SU-DHL-6 (cell line): ENCODE data around the gene MOCOS.

Experiments
- H2AFZ ChIP-seq: fragments of 200-600 bp; sonication (generic); 2 replicates; pipeline ENCODE4 v1.6.1; 2014; ENCODE audit warnings: low read depth, mild to moderate bottlenecking, moderate library complexity, mixed read lengths, antibody characterized with exemption, low read length; ENCODE audit not compliant: severe bottlenecking
- H3F3A ChIP-seq: fragments of 200-600 bp; shearing (Covaris generic); 2 replicates; pipeline ENCODE4 v1.6.0; 2016; ENCODE audit warnings: antibody characterized with exemption, mild to moderate bottlenecking; ENCODE audit not compliant: insufficient read depth
- H3K27ac ChIP-seq: fragments of 200-600 bp; sonication (generic); 2 replicates; pipeline ENCODE4 v1.5.1; 2016; ENCODE audit warnings: low read depth, mild to moderate bottlenecking, low read length, moderate library complexity, mixed read lengths
- H3K27me3 ChIP-seq: fragments of 200-600 bp; sonication (generic), shearing (Covaris generic); 2 replicates; pipeline ENCODE4 v1.6.0; 2014; ENCODE audit warnings: mild to moderate bottlenecking, low read length
- H3K36me3 ChIP-seq: fragments of 200-600 bp; sonication (generic); 2 replicates; pipeline ENCODE4 v1.6.1; 2014; ENCODE audit warnings: mild to moderate bottlenecking, low read length, mixed read lengths
- H3K4me2 ChIP-seq: fragments of 300-600, 200-600 bp; shearing (Covaris generic), sonication (generic); 2 replicates; pipeline ENCODE4 v1.6.0; 2014; ENCODE audit warnings: low read length, low read depth, mild to moderate bottlenecking; ENCODE audit not compliant: poor library complexity, severe bottlenecking
- H3K4me3 ChIP-seq: fragments of 200-600 bp; sonication (generic); 2 replicates; pipeline ENCODE4 v1.5.1; 2014; ENCODE audit warnings: antibody characterized with exemption, low read length, mild to moderate bottlenecking, mixed read lengths; ENCODE audit not compliant: insufficient read depth, poor library complexity, severe bottlenecking
- H3K79me2 ChIP-seq: fragments of 200-600 bp; sonication (generic); 2 replicates; pipeline ENCODE4 v1.6.1; 2014; ENCODE audit warnings: mild to moderate bottlenecking, low read length, moderate library complexity; ENCODE audit not compliant: insufficient read depth
- H3K9ac ChIP-seq: fragments of 200-600 bp; sonication (generic); 2 replicates; pipeline ENCODE4 v1.7.0; 2014; ENCODE audit warnings: mild to moderate bottlenecking, low read length
- H3K9me2 ChIP-seq: fragments of 200-600 bp; sonication (generic); replicated peaks from 2 replicates; pipeline ENCODE4 v1.6.1; 2014; ENCODE audit warnings: low read length; ENCODE audit not compliant: insufficient read depth
- H3K9me3 ChIP-seq: fragments of 200-600 bp; sonication (generic); 2 replicates; pipeline ENCODE4 v1.6.1; 2014; ENCODE audit warnings: low read length, mixed read lengths; ENCODE audit not compliant: insufficient read depth
- H4K20me1 ChIP-seq: fragments of 200-600 bp; sonication (generic); 2 replicates; pipeline ENCODE4 v1.6.1; 2014; ENCODE audit warnings: low read depth, mild to moderate bottlenecking, antibody characterized with exemption, low read length, moderate library complexity, mixed read lengths
- CTCF ChIP-seq: fragments of 200-600 bp; sonication (generic); IDR thresholded peaks from one replicate; pipeline ENCODE4 v1.5.1; 2017; ENCODE audit warnings: antibody characterized with exemption, mild to moderate bottlenecking, low read length, moderate library complexity; ENCODE audit not compliant: insufficient read depth, poor library complexity, severe bottlenecking
- EZH2phosphoT487 ChIP-seq: fragments of 200-600 bp; sonication (generic), shearing (Covaris generic); conservative IDR thresholded peaks from 2 replicates; pipeline ENCODE4 v1.6.1; 2018; ENCODE audit warnings: mild to moderate bottlenecking, antibody characterized with exemption, low read length, moderate library complexity, mixed read lengths

The MOCOS gene

DNA sequence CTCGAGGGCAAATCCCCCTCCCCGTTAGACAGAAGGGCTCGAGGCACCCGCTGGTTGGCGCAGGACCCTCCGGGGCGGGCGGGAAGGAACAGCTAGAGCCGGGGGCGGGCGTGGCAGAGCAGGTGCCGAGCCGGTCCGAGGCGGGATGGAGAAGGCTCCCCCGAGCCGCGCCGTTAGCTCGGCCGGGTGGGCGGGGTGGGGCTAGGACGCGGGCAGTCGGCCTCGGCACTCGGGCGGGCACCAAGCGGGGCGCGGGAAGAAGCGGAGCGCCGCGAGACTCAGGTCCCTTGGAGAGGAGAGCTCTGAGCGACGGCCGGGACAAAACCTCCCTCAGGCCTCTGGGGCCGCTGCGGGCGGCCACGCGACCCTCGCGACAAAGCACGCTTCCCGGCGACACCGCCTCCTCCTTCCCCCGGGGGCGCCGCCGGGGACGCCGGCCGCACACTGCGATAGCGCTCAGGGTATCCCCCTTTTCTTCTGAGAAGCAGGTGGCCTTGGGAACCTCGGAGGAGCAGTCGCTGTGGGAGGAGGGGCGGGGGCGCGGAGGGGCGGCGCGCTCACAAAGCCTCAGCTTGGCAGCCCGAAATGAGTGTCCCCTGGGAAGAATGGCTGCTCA lies 110.9 kb downstream of the MOCOS start:
- Histone ChIP-seq H3K9me3 (no peaks in the 10 kb centered on the region), H3K36me3 (no peaks in the 10 kb centered on the region), H3K79me2 (no peaks in the 10 kb centered on the region), H3K9ac (no peak overlapping the region), H3K27ac (no peak overlapping the region), H3K9me2 (no peaks in the 10 kb centered on the region), H2AFZ (no peak overlapping the region), H3F3A (no peaks in the 10 kb centered on the region), H3K4me2 (no peak overlapping the region), H3K4me3 (no peak overlapping the region), H4K20me1 (no peaks in the 10 kb centered on the region), H3K27me3 (no peaks in the 10 kb centered on the region)
- no peak for TF ChIP-seq CTCF
- TF ChIP-seq EZH2phosphoT487: no peak

DNA sequence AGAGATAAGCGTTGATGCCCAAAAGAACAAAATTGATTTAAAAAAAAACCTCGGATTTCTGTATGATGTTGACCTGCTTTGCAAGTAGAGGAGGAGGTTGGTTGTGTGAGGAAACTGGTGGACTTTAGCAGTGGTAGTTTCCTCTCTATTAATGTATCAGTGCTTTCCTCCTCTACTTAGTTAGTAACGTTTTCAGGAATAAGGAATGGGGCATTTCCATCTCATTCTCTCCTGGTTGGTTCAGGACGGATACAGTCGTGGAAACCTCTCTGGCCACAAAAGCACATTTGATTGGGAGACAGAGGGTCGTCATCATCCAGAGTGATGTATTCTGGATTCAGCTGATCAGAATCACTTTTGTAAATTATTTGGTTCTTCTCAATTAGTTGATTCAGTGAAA lies 111.7 kb downstream of the MOCOS start:
- Histone ChIP-seq H3K4me2 (no peak overlapping the region), H3K27me3 (no peaks in the 10 kb centered on the region), H4K20me1 (no peaks in the 10 kb centered on the region), H3K9me2 (no peaks in the 10 kb centered on the region), H3K79me2 (no peaks in the 10 kb centered on the region), H3K9me3 (no peaks in the 10 kb centered on the region), H3K4me3 (no peak overlapping the region), H2AFZ (no peak overlapping the region), H3K27ac (no peak overlapping the region), H3K36me3 (no peaks in the 10 kb centered on the region), H3K9ac (no peak overlapping the region), H3F3A (no peaks in the 10 kb centered on the region)
- TF ChIP-seq EZH2phosphoT487: no peak
- TF ChIP-seq CTCF: no peak

- Histone ChIP-seq H3K9ac (no peak overlapping the region), H3K79me2 (no peaks in the 10 kb centered on the region), H4K20me1 (no peaks in the 10 kb centered on the region), H3K36me3 (no peaks in the 10 kb centered on the region), H3K4me2 (no peak overlapping the region), H3K27ac (no peak overlapping the region), H3K4me3 (no peak overlapping the region), H3K9me2 (no peaks in the 10 kb centered on the region), H3K27me3 (no peaks in the 10 kb centered on the region), H3K9me3 (no peaks in the 10 kb centered on the region), H3F3A (no peaks in the 10 kb centered on the region), H2AFZ (no peak overlapping the region)
- TF ChIP-seq EZH2phosphoT487 (no peak), CTCF (no peak)
Observed at GRCh38 chr18:36300211-36300610, 112.9 kb downstream of the MOCOS start.
